ENCODE data around the gene TLE2.
"Not testable (repeated sequence)": the region's sequence is repeated elsewhere in the genome, so short reads cannot be mapped to it uniquely, and the experiment has no call there.

TLE2 gene

DNA sequence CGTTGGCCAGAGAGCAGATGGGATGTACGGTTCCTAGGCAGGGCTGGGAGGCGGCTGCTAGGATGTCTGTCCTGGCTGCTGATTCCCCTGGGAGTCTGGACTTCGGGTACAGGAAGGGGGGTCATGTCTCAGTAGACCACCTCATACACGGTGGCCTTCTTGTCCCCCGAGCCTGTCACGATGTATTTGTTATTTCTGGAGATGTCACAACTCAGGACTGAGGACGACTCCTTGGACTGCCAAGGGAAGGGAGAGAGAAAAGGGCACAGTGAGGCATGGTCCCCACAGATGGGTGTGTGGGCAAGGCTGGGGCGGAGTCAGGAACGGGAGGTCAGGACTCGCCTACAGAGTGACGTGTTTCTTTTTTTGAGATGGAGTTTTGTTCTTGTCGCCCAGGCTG lies 31.4 kb downstream of the TLE2 start:
- Histone ChIP-seq H3K27ac (ENCODE audit: insufficient read depth in 1 of 2, low read depth in 1 of 2, low read length in 2 of 2, poor library complexity in 1 of 2, severe bottlenecking in 2 of 2) (no peak overlapping the region), H3K36me3 (ENCODE audit: control insufficient read depth in 4 of 4, insufficient read depth in 4 of 4, low read length in 3 of 4) (no peaks in the 10 kb centered on the region), H3K4me1 (ENCODE audit: control extremely low read depth in 1 of 4, control insufficient read depth in 4 of 4, insufficient read depth in 4 of 4, low read length in 3 of 4) (no peaks in the 10 kb centered on the region), H3K9me3 (ENCODE audit: control extremely low read depth in 1 of 5, control insufficient read depth in 4 of 5, insufficient read depth in 2 of 5, low read depth in 1 of 5, low read length in 4 of 5) (no peaks in the 10 kb centered on the region), H3K27me3 (replicated peaks in 2 of 5; ENCODE audit: control insufficient read depth in 4 of 5, insufficient read depth in 5 of 5, low read length in 4 of 5) (peaks cover 0 to 3% (median 0%) of the 10 kb centered on the region in 5 experiments), H3K4me3 (ENCODE audit: control insufficient read depth in 1 of 7, extremely low read depth in 1 of 7, insufficient read depth in 4 of 7, low read depth in 2 of 7, low read length in 6 of 7) (no peak overlapping the region)
- ChIA-PET POLR2A (no interaction called here), CTCF (no interaction called here)
- DNase-seq: no peak
- WGBS (ENCODE audit: insufficient coverage): 89% methylated on average over 12 of the region's 13 CpGs

DNA sequence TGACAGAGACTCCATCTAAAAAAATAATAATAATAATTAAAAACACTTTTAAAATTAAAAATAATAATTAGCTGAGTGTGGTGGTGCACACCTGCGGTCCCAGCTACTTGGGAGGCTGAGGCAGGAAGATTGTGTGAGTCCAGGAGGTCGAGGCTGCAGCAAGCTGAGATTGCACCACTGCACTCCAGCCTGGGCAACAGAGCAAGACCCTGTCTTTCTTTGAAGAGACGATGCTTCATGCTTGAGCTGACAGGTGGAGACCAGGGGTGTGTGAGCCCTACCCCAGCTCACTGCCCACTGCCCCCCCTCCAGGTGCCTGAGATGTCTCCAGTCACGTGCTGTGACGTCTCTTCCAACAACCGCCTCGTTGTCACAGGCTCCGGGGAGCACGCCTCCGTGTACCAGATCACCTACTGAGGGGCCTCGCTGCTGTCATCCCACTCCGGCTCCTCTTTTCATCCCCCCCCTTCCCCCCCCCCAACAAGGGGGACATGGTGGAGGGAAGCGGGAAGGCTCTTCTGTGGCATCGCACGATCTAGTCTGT lies 34.4 kb downstream of the TLE2 start:
- POLR2A ChIA-PET: no interaction called here

DNA sequence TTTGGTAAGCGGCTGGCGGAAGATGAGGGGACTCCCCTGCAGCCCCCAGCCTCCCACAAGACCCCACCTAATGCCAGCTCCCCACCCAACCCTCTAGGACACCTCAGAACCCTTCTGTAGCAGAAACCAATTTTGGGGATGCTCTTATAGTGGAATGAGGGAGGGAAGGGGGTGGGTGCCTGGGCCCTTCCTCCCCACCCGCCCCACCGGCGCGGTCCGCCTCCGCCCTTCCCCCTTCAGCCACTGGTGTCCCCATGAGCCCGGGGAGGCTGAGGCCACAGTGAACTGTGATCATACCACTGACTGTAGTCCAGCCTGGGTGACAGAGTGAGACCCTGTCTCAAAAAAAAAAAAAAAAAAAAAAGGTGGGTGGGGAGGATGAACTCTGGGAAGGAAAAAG lies 35.5 kb downstream of the TLE2 start:
- Histone ChIP-seq H3K4me1 (ENCODE audit: control extremely low read depth in 1 of 4, control insufficient read depth in 4 of 4, insufficient read depth in 4 of 4, low read length in 3 of 4) (no peaks in the 10 kb centered on the region), H3K27ac (ENCODE audit: insufficient read depth in 1 of 2, low read depth in 1 of 2, low read length in 2 of 2, poor library complexity in 1 of 2, severe bottlenecking in 2 of 2) (no peak overlapping the region), H3K9me3 (ENCODE audit: control extremely low read depth in 1 of 5, control insufficient read depth in 4 of 5, insufficient read depth in 2 of 5, low read depth in 1 of 5, low read length in 4 of 5) (no peaks in the 10 kb centered on the region), H3K36me3 (ENCODE audit: control insufficient read depth in 4 of 4, insufficient read depth in 4 of 4, low read length in 3 of 4) (no peaks in the 10 kb centered on the region), H3K27me3 (replicated peaks in 2 of 5; ENCODE audit: control insufficient read depth in 4 of 5, insufficient read depth in 5 of 5, low read length in 4 of 5) (peaks cover 0 to 3% (median 0%) of the 10 kb centered on the region in 5 experiments), H3K4me3 (ENCODE audit: control insufficient read depth in 1 of 7, extremely low read depth in 1 of 7, insufficient read depth in 4 of 7, low read depth in 2 of 7, low read length in 6 of 7) (no peak overlapping the region)
- 20% methylated on average over 1 of the region's 9 CpGs for WGBS (ENCODE audit: insufficient coverage)
- POLR2A ChIA-PET: no interaction called here
- DNase-seq: no peak
- CTCF ChIA-PET: no interaction called here

More for the DNA sequence above, 34.4 kb downstream of the TLE2 start:
- Histone ChIP-seq H3K27me3 (replicated peaks in 2 of 5; ENCODE audit: control insufficient read depth in 4 of 5, insufficient read depth in 5 of 5, low read length in 4 of 5) (peaks cover 0 to 3% (median 0%) of the 10 kb centered on the region in 5 experiments), H3K4me1 (ENCODE audit: control extremely low read depth in 1 of 4, control insufficient read depth in 4 of 4, insufficient read depth in 4 of 4, low read length in 3 of 4) (no peaks in the 10 kb centered on the region), H3K36me3 (ENCODE audit: control insufficient read depth in 4 of 4, insufficient read depth in 4 of 4, low read length in 3 of 4) (no peaks in the 10 kb centered on the region), H3K27ac (ENCODE audit: insufficient read depth in 1 of 2, low read depth in 1 of 2, low read length in 2 of 2, poor library complexity in 1 of 2, severe bottlenecking in 2 of 2) (no peak overlapping the region), H3K4me3 (ENCODE audit: control insufficient read depth in 1 of 7, extremely low read depth in 1 of 7, insufficient read depth in 4 of 7, low read depth in 2 of 7, low read length in 6 of 7) (no peak overlapping the region), H3K9me3 (ENCODE audit: control extremely low read depth in 1 of 5, control insufficient read depth in 4 of 5, insufficient read depth in 2 of 5, low read depth in 1 of 5, low read length in 4 of 5) (no peaks in the 10 kb centered on the region)
- CTCF ChIA-PET: interaction anchor here (0.8 to 0.9 kb wide), 2 partner anchors 9 to 10 kb away, joined by 3 read pairs; no protein-coding TSS in a partner anchor
- WGBS (ENCODE audit: insufficient coverage): 86% methylated on average over 6 of the region's 15 CpGs
- DNase-seq: no peak

DNA sequence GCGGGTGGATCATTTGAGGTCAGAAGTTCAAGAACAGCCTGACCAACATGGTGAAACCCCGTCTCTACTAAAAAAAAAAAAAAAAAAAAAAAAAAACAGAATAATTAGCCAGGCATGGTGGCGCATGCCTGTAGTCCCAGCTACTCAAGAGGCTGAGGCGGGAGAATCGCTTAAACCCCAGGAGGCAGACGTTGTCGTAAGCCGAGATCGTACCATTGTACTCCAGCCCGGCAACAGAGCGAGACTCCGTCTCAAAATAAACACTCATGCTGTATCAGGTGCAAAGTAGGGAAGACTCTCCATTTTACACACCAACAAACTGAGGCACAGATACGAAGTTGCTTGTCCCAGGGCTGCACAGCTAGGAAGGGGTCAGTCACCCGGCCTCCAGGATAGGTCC lies 36.1 kb downstream of the TLE2 start:
- H3K36me3 ChIP-seq (ENCODE audit: control insufficient read depth in 4 of 4, insufficient read depth in 4 of 4, low read length in 3 of 4): no peaks in the 10 kb centered on the region
- 81% methylated on average over 7 of the region's 14 CpGs for WGBS (ENCODE audit: insufficient coverage)
- no peaks in the 10 kb centered on the region for H3K9me3 ChIP-seq (ENCODE audit: control extremely low read depth in 1 of 5, control insufficient read depth in 4 of 5, insufficient read depth in 2 of 5, low read depth in 1 of 5, low read length in 4 of 5)
- no peak for DNase-seq
- no peak overlapping the region for H3K27ac ChIP-seq (ENCODE audit: insufficient read depth in 1 of 2, low read depth in 1 of 2, low read length in 2 of 2, poor library complexity in 1 of 2, severe bottlenecking in 2 of 2)
- no peaks in the 10 kb centered on the region for H3K4me1 ChIP-seq (ENCODE audit: control extremely low read depth in 1 of 4, control insufficient read depth in 4 of 4, insufficient read depth in 4 of 4, low read length in 3 of 4)
- H3K4me3 ChIP-seq (ENCODE audit: control insufficient read depth in 1 of 7, extremely low read depth in 1 of 7, insufficient read depth in 4 of 7, low read depth in 2 of 7, low read length in 6 of 7): no peak overlapping the region
- ChIA-PET CTCF (no interaction called here), POLR2A (no interaction called here)
- H3K27me3 ChIP-seq (replicated peaks in 2 of 5; ENCODE audit: control insufficient read depth in 4 of 5, insufficient read depth in 5 of 5, low read length in 4 of 5): peaks cover 0 to 3% (median 0%) of the 10 kb centered on the region in 5 experiments

DNA sequence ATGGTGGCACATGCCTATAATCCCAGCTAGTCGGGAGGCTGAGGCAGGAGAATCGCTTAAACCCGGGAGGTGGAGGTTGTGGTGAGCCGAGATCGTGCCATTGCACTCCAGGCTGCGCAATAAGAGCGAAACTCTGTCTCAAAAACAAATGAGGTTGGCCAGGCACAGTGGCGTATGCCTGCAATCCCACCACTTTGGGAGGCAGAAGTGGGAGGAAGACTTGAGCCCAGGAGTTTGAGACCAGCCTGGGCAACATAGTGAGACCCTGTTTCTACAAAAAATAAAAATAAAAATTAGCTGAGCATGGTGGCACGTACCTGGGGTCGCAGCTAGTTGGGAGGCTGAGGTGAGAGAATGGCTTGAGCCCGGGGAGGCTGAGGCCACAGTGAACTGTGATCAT lies 36.7 kb downstream of the TLE2 start:
- H3K27me3 ChIP-seq (replicated peaks in 2 of 5; ENCODE audit: control insufficient read depth in 4 of 5, insufficient read depth in 5 of 5, low read length in 4 of 5); H3K4me1 ChIP-seq (ENCODE audit: control extremely low read depth in 1 of 4, control insufficient read depth in 4 of 4, insufficient read depth in 4 of 4, low read length in 3 of 4); CTCF ChIA-PET; POLR2A ChIA-PET; DNase-seq; H3K9me3 ChIP-seq (ENCODE audit: control extremely low read depth in 1 of 5, control insufficient read depth in 4 of 5, insufficient read depth in 2 of 5, low read depth in 1 of 5, low read length in 4 of 5); H3K36me3 ChIP-seq (ENCODE audit: control insufficient read depth in 4 of 4, insufficient read depth in 4 of 4, low read length in 3 of 4); H3K27ac ChIP-seq (ENCODE audit: insufficient read depth in 1 of 2, low read depth in 1 of 2, low read length in 2 of 2, poor library complexity in 1 of 2, severe bottlenecking in 2 of 2); H3K4me3 ChIP-seq (ENCODE audit: control insufficient read depth in 1 of 7, extremely low read depth in 1 of 7, insufficient read depth in 4 of 7, low read depth in 2 of 7, low read length in 6 of 7): not testable (repeated sequence)
- 95% methylated on average over 11 of the region's 11 CpGs for WGBS (ENCODE audit: insufficient coverage)

DNA sequence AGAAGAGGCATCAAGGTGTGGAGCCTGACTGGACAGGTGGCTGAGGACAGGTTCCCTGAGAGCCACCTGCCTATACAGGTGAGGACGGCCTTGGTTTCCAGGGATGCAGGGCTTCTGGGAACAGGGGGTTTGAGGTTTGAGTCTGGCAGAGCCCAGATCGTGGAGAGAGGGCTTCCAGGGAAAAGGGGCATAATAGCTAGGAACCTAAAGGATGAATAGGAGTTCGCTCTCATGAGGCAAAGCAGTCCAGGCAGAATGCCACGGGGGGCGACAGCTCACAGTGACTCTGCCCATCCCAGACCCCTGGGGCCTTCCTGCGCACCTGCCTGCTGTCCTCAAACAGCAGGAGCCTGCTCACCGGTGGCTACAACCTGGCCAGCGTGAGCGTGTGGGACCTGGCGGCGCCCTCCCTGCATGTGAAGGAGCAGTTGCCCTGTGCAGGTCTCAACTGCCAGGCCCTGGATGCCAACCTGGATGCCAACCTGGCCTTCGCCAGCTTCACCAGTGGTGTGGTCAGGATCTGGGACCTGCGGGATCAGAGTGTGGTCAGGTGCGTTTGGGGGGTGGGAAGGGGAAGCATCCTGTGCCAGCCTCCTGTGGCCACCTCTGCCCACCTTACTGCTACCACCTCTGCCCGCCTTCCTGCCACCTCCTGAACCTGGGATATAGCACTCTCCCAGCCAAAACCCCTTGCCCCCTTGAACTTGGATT lies 39.7 kb downstream of the TLE2 start:
- peaks cover 0 to 3% (median 0%) of the 10 kb centered on the region in 5 experiments for H3K27me3 ChIP-seq (replicated peaks in 2 of 5; ENCODE audit: control insufficient read depth in 4 of 5, insufficient read depth in 5 of 5, low read length in 4 of 5)
- ChIA-PET POLR2A (no interaction called here), CTCF (no interaction called here)
- no peaks in the 10 kb centered on the region for H3K36me3 ChIP-seq (ENCODE audit: control insufficient read depth in 4 of 4, insufficient read depth in 4 of 4, low read length in 3 of 4)
- no peak overlapping the region for H3K4me3 ChIP-seq (ENCODE audit: control insufficient read depth in 1 of 7, extremely low read depth in 1 of 7, insufficient read depth in 4 of 7, low read depth in 2 of 7, low read length in 6 of 7)
- DNase-seq: no peak
- no peak overlapping the region for H3K27ac ChIP-seq (ENCODE audit: insufficient read depth in 1 of 2, low read depth in 1 of 2, low read length in 2 of 2, poor library complexity in 1 of 2, severe bottlenecking in 2 of 2)
- peaks cover 0 to 15% (median 5%) of the 10 kb centered on the region in 4 experiments for H3K4me1 ChIP-seq (ENCODE audit: control extremely low read depth in 1 of 4, control insufficient read depth in 4 of 4, insufficient read depth in 4 of 4, low read length in 3 of 4)
- 98% methylated on average over 13 of the region's 15 CpGs for WGBS (ENCODE audit: insufficient coverage)
- H3K9me3 ChIP-seq (ENCODE audit: control extremely low read depth in 1 of 5, control insufficient read depth in 4 of 5, insufficient read depth in 2 of 5, low read depth in 1 of 5, low read length in 4 of 5): no peaks in the 10 kb centered on the region

DNA sequence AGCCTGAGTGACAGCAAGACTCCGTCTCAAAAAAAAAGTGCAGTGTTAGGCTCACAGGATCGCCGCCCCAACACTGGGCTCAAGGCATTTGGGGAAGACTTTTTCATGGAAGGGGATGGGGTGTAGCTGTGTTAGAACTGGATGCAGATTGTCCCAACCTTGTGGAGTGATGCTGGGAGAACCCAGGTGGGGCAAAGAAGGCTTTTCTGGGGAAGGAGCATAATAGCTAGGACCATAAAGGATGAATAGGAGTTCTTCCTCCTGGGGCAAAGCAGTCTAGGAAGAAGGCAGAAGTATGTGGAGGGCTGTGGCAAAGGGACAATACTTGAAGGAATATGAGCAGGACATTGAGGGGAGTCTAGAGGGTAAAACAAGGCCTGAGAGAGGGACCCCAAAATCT lies 40.5 kb downstream of the TLE2 start:
- Histone ChIP-seq H3K27ac (ENCODE audit: insufficient read depth in 1 of 2, low read depth in 1 of 2, low read length in 2 of 2, poor library complexity in 1 of 2, severe bottlenecking in 2 of 2) (no peak overlapping the region), H3K9me3 (ENCODE audit: control extremely low read depth in 1 of 5, control insufficient read depth in 4 of 5, insufficient read depth in 2 of 5, low read depth in 1 of 5, low read length in 4 of 5) (no peaks in the 10 kb centered on the region), H3K36me3 (ENCODE audit: control insufficient read depth in 4 of 4, insufficient read depth in 4 of 4, low read length in 3 of 4) (no peaks in the 10 kb centered on the region), H3K4me1 (ENCODE audit: control extremely low read depth in 1 of 4, control insufficient read depth in 4 of 4, insufficient read depth in 4 of 4, low read length in 3 of 4) (peaks cover 0 to 23% (median 8%) of the 10 kb centered on the region in 4 experiments), H3K4me3 (ENCODE audit: control insufficient read depth in 1 of 7, extremely low read depth in 1 of 7, insufficient read depth in 4 of 7, low read depth in 2 of 7, low read length in 6 of 7) (no peak overlapping the region), H3K27me3 (replicated peaks in 2 of 5; ENCODE audit: control insufficient read depth in 4 of 5, insufficient read depth in 5 of 5, low read length in 4 of 5) (peaks cover 0 to 3% (median 0%) of the 10 kb centered on the region in 5 experiments)
- ChIA-PET POLR2A (no interaction called here), CTCF (no interaction called here)
- no peak for DNase-seq
- WGBS (ENCODE audit: insufficient coverage): 100% methylated on average over 2 of the region's 3 CpGs

All from common myeloid progenitor, CD34-positive (primary cell).